GM12878 (cell line): ENCODE results near the gene C5orf34. TPM values are rescaled to one million over a fixed set of nuclear protein-coding genes. Genes with fewer than 3 reads are reported as not detected.

Experiments used
- ATAC-seq: fragments of 200-7000 bp; cut with Tn5 transposase; 3 replicates; pipeline ENCODE4 v1.9.1; 2020; ENCODE audit warnings: mild to moderate bottlenecking, moderate library complexity
- BruUV-seq: library from RNA; stranded (reverse); fragments of 400-500 nt; replicated peaks from 2 replicates; lab custom pipeline; 2021; lab: Mats Ljungman, UMichigan
- CTCF ChIA-PET: fragments of 300-600 bp; sonication (Branson Sonifier 250); formaldehyde crosslinking; extraction: SDS; loops from one replicate; lab custom pipeline; 2021; ENCODE audit warnings: inconsistent platforms; lab: Yijun Ruan, JAX
- POLR2A ChIA-PET: fragments of 350-600 bp; formaldehyde crosslinking; extraction: SDS; loops from one replicate; lab custom pipeline; 2021; ENCODE audit warnings: inconsistent platforms; lab: Charles Lee
- RAD21 ChIA-PET: fragments of 300-600 bp; sonication (Branson Sonifier 250); formaldehyde crosslinking; loops from one replicate; lab custom pipeline; 2023; ENCODE audit warnings: antibody characterized with exemption; ENCODE audit not compliant: unreplicated experiment; lab: Charles Lee
- SMC1A ChIA-PET: fragments of 300-600 bp; sonication (Branson Sonifier 250); formaldehyde crosslinking; loops from one replicate; lab custom pipeline; 2023; ENCODE audit not compliant: unreplicated experiment, uncharacterized antibody; lab: Charles Lee
- DNase-seq: peaks from one replicate; pipeline ENCODE4 v3.0.0-alpha.2; 2011; ENCODE audit warnings: low read depth, low spot score
- FAIRE-seq: peaks from 3 replicates; lab custom pipeline; 2011; peaks lifted over from hg19 to GRCh38; lab: Jason Lieb, UNC
- H2AFZ ChIP-seq: 2 replicates; pipeline ENCODE4 v1.6.0; 2011; ENCODE audit warnings: low read depth, low read length, control low read depth; ENCODE audit not compliant: control insufficient read depth
- H3K27ac ChIP-seq: 2 replicates; pipeline ENCODE4 v1.5.1; 2011; ENCODE audit warnings: control low read depth; ENCODE audit not compliant: control insufficient read depth, insufficient read depth
- H3K27me3 ChIP-seq, 2 experiments: replicated peaks in 1 of 2; 2 replicates each; pipeline versions ENCODE4 v1.6.0 to v1.6.1; 2011; ENCODE audit warnings: low read length in 1 of 2; ENCODE audit not compliant: control insufficient read depth in 2 of 2, insufficient read depth in 2 of 2
- H3K36me3 ChIP-seq, 2 experiments: 2 replicates each; pipeline ENCODE4 v1.5.1; 2011; ENCODE audit warnings: low read length in 1 of 2; ENCODE audit not compliant: control insufficient read depth in 2 of 2, insufficient read depth in 2 of 2
- H3K4me1 ChIP-seq: 2 replicates; pipeline ENCODE4 v1.6.1; 2011; ENCODE audit warnings: mild to moderate bottlenecking, low read length, moderate library complexity, mixed read lengths; ENCODE audit not compliant: control insufficient read depth, insufficient read depth
- H3K4me2 ChIP-seq: 2 replicates; pipeline ENCODE4 v1.6.0; 2011; ENCODE audit warnings: control low read depth; ENCODE audit not compliant: control insufficient read depth, insufficient read depth
- H3K4me3 ChIP-seq: fragments of 200-600 bp; sonication (generic); 2 replicates; pipeline ENCODE4 v1.5.1; 2016
- H3K79me2 ChIP-seq: 2 replicates; pipeline ENCODE4 v1.6.0; 2011; ENCODE audit warnings: low read length; ENCODE audit not compliant: control insufficient read depth, insufficient read depth
- H3K9ac ChIP-seq: 2 replicates; pipeline ENCODE4 v1.8.0; 2011; ENCODE audit warnings: low read length, control low read depth, mixed read lengths; ENCODE audit not compliant: control insufficient read depth, insufficient read depth
- H3K9me3 ChIP-seq: replicated peaks from 3 replicates; pipeline ENCODE4 v1.5.1; 2011; ENCODE audit warnings: mild to moderate bottlenecking, low read length; ENCODE audit not compliant: control insufficient read depth, insufficient read depth
- H4K20me1 ChIP-seq: 2 replicates; pipeline ENCODE4 v1.6.0; 2011; ENCODE audit not compliant: control insufficient read depth, insufficient read depth
- BMI1 ChIP-seq: fragments of 450-650 bp; IDR thresholded peaks from 2 replicates; pipeline ENCODE4 v1.6.1; 2016; ENCODE audit warnings: mild to moderate bottlenecking, moderate library complexity, borderline replicate concordance
- BRCA1 ChIP-seq: IDR thresholded peaks from 2 replicates; pipeline ENCODE4 v1.6.1; 2011; ENCODE audit warnings: low read depth, low read length, improper control_type of control experiment
- CHD2 ChIP-seq: IDR thresholded peaks from 2 replicates; pipeline ENCODE4 v1.6.1; 2011; ENCODE audit warnings: low read depth, low read length, improper control_type of control experiment, borderline replicate concordance
- CHD4 ChIP-seq: fragments of 200-600 bp; sonication (generic); IDR thresholded peaks from 2 replicates; pipeline ENCODE4 v1.6.1; 2016; ENCODE audit warnings: mild to moderate bottlenecking
- DPF2 ChIP-seq: fragments of 450-650 bp; IDR thresholded peaks from 2 replicates; pipeline ENCODE4 v1.6.1; 2017; ENCODE audit warnings: mild to moderate bottlenecking
- FOS ChIP-seq: IDR thresholded peaks from 3 replicates; pipeline ENCODE4 v1.6.1; 2011; ENCODE audit warnings: borderline replicate concordance; ENCODE audit not compliant: insufficient read length; ENCODE audit errors: extremely low read depth
- FOXM1 ChIP-seq: IDR thresholded peaks from 2 replicates; pipeline ENCODE4 v1.6.1; 2012; ENCODE audit warnings: low read depth, mild to moderate bottlenecking, inconsistent platforms, low read length, moderate library complexity
- HDAC6 ChIP-seq: fragments of 200-600 bp; sonication (generic); IDR thresholded peaks from one replicate; pipeline ENCODE4 v1.8.0; 2017; ENCODE audit warnings: antibody characterized with exemption; ENCODE audit not compliant: unreplicated experiment
- POLR2AphosphoS5 ChIP-seq: IDR thresholded peaks from 2 replicates; pipeline ENCODE4 v1.6.1; 2011; ENCODE audit warnings: mild to moderate bottlenecking, low read length, inconsistent platforms
- RAD51 ChIP-seq: fragments of 450-650 bp; IDR thresholded peaks from 2 replicates; pipeline ENCODE4 v1.6.1; 2016; ENCODE audit warnings: moderate library complexity, mild to moderate bottlenecking, inconsistent platforms
- RELA ChIP-seq: fragments of 450-650 bp; IDR thresholded peaks from 2 replicates; pipeline ENCODE4 v1.8.0; 2014; ENCODE audit warnings: borderline replicate concordance; ENCODE audit not compliant: partially characterized antibody
- SMAD1 ChIP-seq: fragments of 450-650 bp; IDR thresholded peaks from 2 replicates; pipeline ENCODE4 v1.6.1; 2018; ENCODE audit warnings: mild to moderate bottlenecking, low read depth; ENCODE audit not compliant: partially characterized antibody
- SRF ChIP-seq, 2 experiments: IDR thresholded peaks; 2 replicates each; pipeline ENCODE4 v1.6.1; 2011; ENCODE audit warnings: low read depth in 2 of 2, low read length in 2 of 2, mild to moderate bottlenecking in 1 of 2, moderate library complexity in 1 of 2
- SUZ12 ChIP-seq: fragments of 200-600 bp; sonication (generic); IDR thresholded peaks from one replicate; pipeline ENCODE4 v1.6.1; 2018; ENCODE audit warnings: antibody characterized with exemption, mild to moderate bottlenecking; ENCODE audit not compliant: unreplicated experiment
- WGBS: methylation state at CpG from one replicate; pipeline ENCODE4 v1.1.6; 2016; ENCODE audit warnings: low lambda C conversion rate; ENCODE audit not compliant: insufficient replicate concordance, insufficient coverage; ENCODE audit errors: missing lambda C conversion rate; 5-methylcytosine and 5-hydroxymethylcytosine counted together
- in situ Hi-C: fragments of 300-500 bp; cut with MboI; formaldehyde crosslinking; loops from 9 replicates; pipeline ENCODE4 v1.14.3; 2018; ENCODE audit warnings: mixed read lengths
- intact Hi-C: fragments of 100-400 bp; cut with micrococcal nuclease; formaldehyde crosslinking; loops from one replicate; pipeline ENCODE4 v1.14.2; 2022; ENCODE audit not compliant: unreplicated experiment
- polyA plus RNA-seq, 11 experiments: library from polyadenylated mRNA; depleted of rRNA in 4 of 11; unstranded in 6 of 11; stranded (reverse) in 5 of 11; fragments of >200 nt; fragmentation: Nextera tagmentation in 4 of 11; fragmentation: Illumina TruSeq in 1 of 11; extraction: Ambion mirVana in 4 of 11; extraction: Trizol in 1 of 11; gene quantifications; 1 replicate in 1 of 11; 2 replicates in 10 of 11; pipeline versions ENCODE4 v1.2.1 to v1.2.3, GENCODE V29; 2011 to 2016; ENCODE audit warnings: inconsistent platforms in 2 of 11, missing spikeins in 2 of 11, low read depth in 1 of 11
- total RNA-seq, 4 experiments: library from RNA; depleted of rRNA in 3 of 4; stranded (reverse); fragments of >200 nt in 3 of 4; fragmentation: Illumina TruSeq in 1 of 4; extraction: Trizol in 1 of 4; gene quantifications; 2 replicates each; pipeline versions ENCODE4 v1.2.1 to v1.2.3, GENCODE V29; 2013 to 2021
- TF ChIP-seq, protein P1 (sequence below): IDR thresholded peaks from 2 replicates; pipeline ENCODE4 v1.6.1; 2012; ENCODE audit warnings: improper control_type of control experiment, low read depth, low read length; ENCODE audit not compliant: insufficient replicate concordance

Gene C5orf34
- total and polyA plus RNA-seq, 10 of the 15 experiments (the other 5 are each of a cell fraction or from before 2014, with no cell fraction given) = 6.1 to 15.1 (median 10.0) TPM

DNA sequence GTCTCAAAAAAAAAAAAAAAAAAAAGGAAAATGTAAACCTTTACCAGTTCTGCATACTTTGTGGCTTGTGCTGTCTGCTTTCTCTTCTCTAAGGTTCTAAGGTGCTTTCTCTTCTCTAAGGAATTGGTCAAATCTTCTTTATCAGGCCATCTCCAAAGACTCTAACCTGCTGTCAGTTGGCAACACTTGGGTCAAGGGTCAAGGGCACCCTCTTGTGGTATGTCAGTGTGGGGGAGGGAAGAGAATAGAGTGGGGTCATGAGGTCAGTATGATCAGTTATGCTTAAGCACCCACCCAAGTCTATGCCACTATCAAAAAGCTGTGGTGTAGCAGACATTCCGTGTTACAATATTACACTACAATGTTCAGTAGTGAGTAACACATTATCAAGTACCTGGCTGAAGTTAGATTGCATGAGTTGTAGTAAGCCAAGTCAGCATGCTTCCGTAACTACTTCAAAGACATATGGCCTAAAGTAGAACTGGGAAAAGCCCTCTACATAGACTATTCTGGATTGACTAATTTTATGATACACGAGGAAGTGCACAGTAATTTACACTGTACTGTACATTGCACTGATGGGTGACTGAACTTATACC lies 77.8 kb downstream of the C5orf34 start:
- Histone ChIP-seq H3K27me3 (no peaks in the 10 kb centered on the region), H3K79me2 (no peaks in the 10 kb centered on the region), H3K9ac (no peak overlapping the region), H3K4me3 (no peak overlapping the region), H2AFZ (no peak overlapping the region), H3K36me3 (no peaks in the 10 kb centered on the region), H4K20me1 (no peaks in the 10 kb centered on the region), H3K27ac (no peak overlapping the region), H3K4me1 (no peaks in the 10 kb centered on the region), H3K9me3 (no peaks in the 10 kb centered on the region), H3K4me2 (no peak overlapping the region)
- TF ChIP-seq FOS (no peak), FOXM1 (no peak), POLR2AphosphoS5 (no peak), DPF2 (no peak), SMAD1 (no peak), RELA (no peak), HDAC6 (no peak), SRF (IDR thresholded peaks at IDR 0.05; ENCODE audit: low read depth in 2 of 2, low read length in 2 of 2) (no peak), SUZ12 (no peak), CHD2 (no peak), BRCA1 (no peak), CHD4 (no peak), BMI1 (no peak), RAD51 (no peak)
- TF ChIP-seq, protein P1, sequence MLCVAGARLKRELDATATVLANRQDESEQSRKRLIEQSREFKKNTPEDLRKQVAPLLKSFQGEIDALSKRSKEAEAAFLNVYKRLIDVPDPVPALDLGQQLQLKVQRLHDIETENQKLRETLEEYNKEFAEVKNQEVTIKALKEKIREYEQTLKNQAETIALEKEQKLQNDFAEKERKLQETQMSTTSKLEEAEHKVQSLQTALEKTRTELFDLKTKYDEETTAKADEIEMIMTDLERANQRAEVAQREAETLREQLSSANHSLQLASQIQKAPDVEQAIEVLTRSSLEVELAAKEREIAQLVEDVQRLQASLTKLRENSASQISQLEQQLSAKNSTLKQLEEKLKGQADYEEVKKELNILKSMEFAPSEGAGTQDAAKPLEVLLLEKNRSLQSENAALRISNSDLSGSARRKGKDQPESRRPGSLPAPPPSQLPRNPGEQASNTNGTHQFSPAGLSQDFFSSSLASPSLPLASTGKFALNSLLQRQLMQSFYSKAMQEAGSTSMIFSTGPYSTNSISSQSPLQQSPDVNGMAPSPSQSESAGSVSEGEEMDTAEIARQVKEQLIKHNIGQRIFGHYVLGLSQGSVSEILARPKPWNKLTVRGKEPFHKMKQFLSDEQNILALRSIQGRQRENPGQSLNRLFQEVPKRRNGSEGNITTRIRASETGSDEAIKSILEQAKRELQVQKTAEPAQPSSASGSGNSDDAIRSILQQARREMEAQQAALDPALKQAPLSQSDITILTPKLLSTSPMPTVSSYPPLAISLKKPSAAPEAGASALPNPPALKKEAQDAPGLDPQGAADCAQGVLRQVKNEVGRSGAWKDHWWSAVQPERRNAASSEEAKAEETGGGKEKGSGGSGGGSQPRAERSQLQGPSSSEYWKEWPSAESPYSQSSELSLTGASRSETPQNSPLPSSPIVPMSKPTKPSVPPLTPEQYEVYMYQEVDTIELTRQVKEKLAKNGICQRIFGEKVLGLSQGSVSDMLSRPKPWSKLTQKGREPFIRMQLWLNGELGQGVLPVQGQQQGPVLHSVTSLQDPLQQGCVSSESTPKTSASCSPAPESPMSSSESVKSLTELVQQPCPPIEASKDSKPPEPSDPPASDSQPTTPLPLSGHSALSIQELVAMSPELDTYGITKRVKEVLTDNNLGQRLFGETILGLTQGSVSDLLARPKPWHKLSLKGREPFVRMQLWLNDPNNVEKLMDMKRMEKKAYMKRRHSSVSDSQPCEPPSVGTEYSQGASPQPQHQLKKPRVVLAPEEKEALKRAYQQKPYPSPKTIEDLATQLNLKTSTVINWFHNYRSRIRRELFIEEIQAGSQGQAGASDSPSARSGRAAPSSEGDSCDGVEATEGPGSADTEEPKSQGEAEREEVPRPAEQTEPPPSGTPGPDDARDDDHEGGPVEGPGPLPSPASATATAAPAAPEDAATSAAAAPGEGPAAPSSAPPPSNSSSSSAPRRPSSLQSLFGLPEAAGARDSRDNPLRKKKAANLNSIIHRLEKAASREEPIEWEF = no peak
- in situ Hi-C loops (no loop called here), intact Hi-C loops (no loop called here)
- CTCF ChIA-PET = no interaction called here
- ATAC-seq (peak; percentile 33; the same call in 2 of the 3 replicates), FAIRE-seq (no peak), DNase-seq (no peak)
- 73% methylated on average over 3 of the region's 3 CpGs for WGBS
- no TSS peak for BruUV-seq
- POLR2A ChIA-PET = no interaction called here
- SMC1A ChIA-PET = interaction anchor here (1.0 kb wide), 1 partner anchor 17 kb away, joined by 4 read pairs; no protein-coding TSS in a partner anchor
- RAD21 ChIA-PET = no interaction called here
